ENCODE results near the gene ERMARD. TPM values are rescaled to one million over a fixed set of nuclear protein-coding genes. Genes with fewer than 3 reads are reported as not detected.

ERMARD gene
- polyA plus RNA-seq, 1 experiment, result 31.8 TPM

DNA sequence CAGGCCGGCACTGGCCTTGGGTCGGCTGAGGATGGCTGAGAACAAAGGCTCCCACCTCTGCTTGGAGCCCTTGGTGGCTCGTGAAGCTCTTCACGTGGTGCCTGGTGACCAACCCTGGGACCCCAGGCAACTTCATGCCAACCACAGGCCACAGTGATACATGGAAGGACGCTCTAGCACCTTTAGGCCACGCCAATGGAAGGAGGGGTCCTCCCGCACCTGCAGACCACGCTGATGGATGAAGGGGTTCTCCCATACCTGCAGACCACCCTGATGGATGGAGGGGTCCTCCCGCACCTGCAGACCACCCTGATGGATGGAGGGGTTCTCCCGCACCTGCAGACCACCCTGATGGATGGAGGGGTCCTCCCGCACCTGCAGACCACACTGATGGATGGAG is 62.5 kb downstream of the ERMARD start:
- TF ChIP-seq, protein P1, sequence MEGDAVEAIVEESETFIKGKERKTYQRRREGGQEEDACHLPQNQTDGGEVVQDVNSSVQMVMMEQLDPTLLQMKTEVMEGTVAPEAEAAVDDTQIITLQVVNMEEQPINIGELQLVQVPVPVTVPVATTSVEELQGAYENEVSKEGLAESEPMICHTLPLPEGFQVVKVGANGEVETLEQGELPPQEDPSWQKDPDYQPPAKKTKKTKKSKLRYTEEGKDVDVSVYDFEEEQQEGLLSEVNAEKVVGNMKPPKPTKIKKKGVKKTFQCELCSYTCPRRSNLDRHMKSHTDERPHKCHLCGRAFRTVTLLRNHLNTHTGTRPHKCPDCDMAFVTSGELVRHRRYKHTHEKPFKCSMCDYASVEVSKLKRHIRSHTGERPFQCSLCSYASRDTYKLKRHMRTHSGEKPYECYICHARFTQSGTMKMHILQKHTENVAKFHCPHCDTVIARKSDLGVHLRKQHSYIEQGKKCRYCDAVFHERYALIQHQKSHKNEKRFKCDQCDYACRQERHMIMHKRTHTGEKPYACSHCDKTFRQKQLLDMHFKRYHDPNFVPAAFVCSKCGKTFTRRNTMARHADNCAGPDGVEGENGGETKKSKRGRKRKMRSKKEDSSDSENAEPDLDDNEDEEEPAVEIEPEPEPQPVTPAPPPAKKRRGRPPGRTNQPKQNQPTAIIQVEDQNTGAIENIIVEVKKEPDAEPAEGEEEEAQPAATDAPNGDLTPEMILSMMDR (IDR thresholded peaks at IDR 0.05; ENCODE audit: insufficient read depth, low read depth, low read length), result no peak
- CTCF ChIA-PET, result no interaction called here
- no peak for DNase-seq (ENCODE audit: low read depth)
- Histone ChIP-seq H3K4me3 (ENCODE audit: low read depth, low read length) (no peak overlapping the region), H3K36me3 (ENCODE audit: control insufficient read depth, insufficient read depth, low read length) (no peaks in the 10 kb centered on the region), H3K27me3 (ENCODE audit: control insufficient read depth, insufficient read depth, low read length) (no peaks in the 10 kb centered on the region; the same call in 1 of the 2 replicates)
- POLR2A ChIA-PET, result no interaction called here

DNA sequence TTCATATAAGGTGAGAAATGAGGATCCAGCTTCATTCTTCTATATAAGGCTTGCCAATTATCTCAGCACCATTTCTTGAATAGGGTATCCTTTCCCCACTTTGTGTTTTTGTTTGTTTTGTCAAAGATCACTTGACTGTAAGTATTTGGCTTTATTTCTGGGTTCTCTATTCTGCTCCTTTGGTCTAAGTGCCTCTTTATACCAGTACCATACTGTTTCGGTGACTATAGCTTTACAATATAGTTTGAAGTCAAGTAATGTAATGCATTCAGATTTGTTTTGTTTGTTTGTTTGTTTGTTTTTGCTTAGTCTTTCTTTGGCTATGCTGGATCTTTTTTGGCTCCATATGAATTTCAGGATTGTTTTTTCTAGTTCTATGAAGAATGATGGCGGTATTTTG is 64.6 kb downstream of the ERMARD start:
- H3K27me3 ChIP-seq (ENCODE audit: control insufficient read depth, insufficient read depth, low read length), result no peaks in the 10 kb centered on the region; the same call in 1 of the 2 replicates
- ChIA-PET POLR2A (no interaction called here), CTCF (interaction anchor here (1.4 kb wide), 1 partner anchor 16 kb away, joined by 3 read pairs; no protein-coding TSS in a partner anchor)
- H3K4me3 ChIP-seq (ENCODE audit: low read depth, low read length), result no peak overlapping the region
- H3K36me3 ChIP-seq (ENCODE audit: control insufficient read depth, insufficient read depth, low read length), result no peaks in the 10 kb centered on the region
- DNase-seq (ENCODE audit: low read depth), result no peak
- TF ChIP-seq, protein P1 (IDR thresholded peaks at IDR 0.05; ENCODE audit: insufficient read depth, low read depth, low read length), result no peak

DNA sequence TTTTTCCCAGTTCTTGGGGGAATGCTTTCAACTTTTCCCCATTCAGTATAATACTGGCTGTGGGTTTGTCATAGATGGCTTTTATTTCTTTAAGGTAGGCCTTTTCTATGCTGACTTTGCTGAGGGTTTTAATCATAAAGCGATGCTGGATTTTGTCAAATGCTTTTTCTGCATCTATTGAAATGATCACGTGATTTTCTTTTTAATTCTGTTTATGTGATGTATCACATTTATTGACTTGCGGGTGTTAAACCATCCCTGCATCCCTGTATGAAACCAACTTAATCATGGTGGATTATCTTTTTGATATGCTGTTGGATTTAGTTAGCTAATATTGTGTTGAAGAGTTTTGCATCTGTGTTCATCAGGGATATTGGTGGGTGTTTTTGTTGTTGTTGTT is 65.6 kb downstream of the ERMARD start:
- DNase-seq (ENCODE audit: low read depth), result no peak
- CTCF ChIA-PET, result interaction anchor here (2.5 kb wide), 1 partner anchor 15 kb away, joined by 8 read pairs; no protein-coding TSS in a partner anchor

DNA sequence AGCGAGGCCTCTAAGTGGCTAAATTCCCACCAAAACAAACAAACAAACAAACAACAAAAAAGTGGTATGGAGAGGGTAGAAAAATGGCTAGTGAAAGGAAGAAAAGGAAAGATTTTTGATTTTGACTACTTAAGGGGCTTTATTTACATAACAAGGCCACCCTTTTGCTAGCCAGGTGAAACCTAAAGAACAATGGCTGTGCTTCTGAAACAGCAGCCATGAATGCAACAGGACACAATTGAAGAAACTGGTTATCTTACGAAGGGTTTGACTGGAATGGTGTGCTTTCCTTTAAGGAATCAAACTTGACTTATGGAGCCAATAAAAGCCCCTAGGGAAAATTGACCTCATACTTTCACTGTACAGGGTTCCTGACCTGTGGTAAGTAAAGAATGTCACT is 68.9 kb downstream of the ERMARD start:
- H3K36me3 ChIP-seq (ENCODE audit: control insufficient read depth, insufficient read depth, low read length), result no peaks in the 10 kb centered on the region
- H3K4me3 ChIP-seq (ENCODE audit: low read depth, low read length), result no peak overlapping the region
- ChIA-PET POLR2A (no interaction called here), CTCF (interaction anchor here (0.9 to 4.2 kb wide), 2 partner anchors 12 kb away, joined by 4 to 23 read pairs; no protein-coding TSS in a partner anchor)
- DNase-seq (ENCODE audit: low read depth), result no peak
- no peaks in the 10 kb centered on the region; the same call in 1 of the 2 replicates for H3K27me3 ChIP-seq (ENCODE audit: control insufficient read depth, insufficient read depth, low read length)
- TF ChIP-seq, protein P1 (IDR thresholded peaks at IDR 0.05; ENCODE audit: insufficient read depth, low read depth, low read length), result no peak

More for the DNA sequence above, 65.6 kb downstream of the ERMARD start:
- H3K27me3 ChIP-seq (ENCODE audit: control insufficient read depth, insufficient read depth, low read length), result no peaks in the 10 kb centered on the region; the same call in 1 of the 2 replicates
- TF ChIP-seq, protein P1 (IDR thresholded peaks at IDR 0.05; ENCODE audit: insufficient read depth, low read depth, low read length), result no peak
- no peaks in the 10 kb centered on the region for H3K36me3 ChIP-seq (ENCODE audit: control insufficient read depth, insufficient read depth, low read length)
- POLR2A ChIA-PET, result no interaction called here
- no peak overlapping the region for H3K4me3 ChIP-seq (ENCODE audit: low read depth, low read length)

DNA sequence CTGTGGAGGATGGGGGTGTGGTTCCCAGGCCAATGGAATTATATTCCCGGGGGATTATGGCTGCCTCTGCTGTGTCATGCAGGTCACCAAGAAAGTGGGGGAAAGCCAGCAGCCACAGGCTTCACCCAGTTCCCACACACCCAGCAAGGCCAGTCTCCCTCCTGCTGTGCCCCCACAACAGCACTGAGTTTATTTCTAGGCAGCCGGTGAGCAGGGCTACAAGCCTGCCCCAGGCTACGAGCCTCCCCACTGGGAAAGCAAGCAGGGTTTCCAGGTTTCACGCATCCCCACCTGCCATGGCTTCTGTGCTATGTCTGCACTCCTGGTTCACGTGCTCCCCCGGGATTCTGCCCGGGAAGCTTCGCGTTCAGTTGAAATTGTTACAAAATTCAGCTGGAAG is 72.6 kb downstream of the ERMARD start:
- no peaks in the 10 kb centered on the region for H3K36me3 ChIP-seq (ENCODE audit: control insufficient read depth, insufficient read depth, low read length)
- TF ChIP-seq, protein P1 (IDR thresholded peaks at IDR 0.05; ENCODE audit: insufficient read depth, low read depth, low read length), result no peak
- no peaks in the 10 kb centered on the region; the same call in 1 of the 2 replicates for H3K27me3 ChIP-seq (ENCODE audit: control insufficient read depth, insufficient read depth, low read length)
- CTCF ChIA-PET, result interaction anchor here (4.2 kb wide), 1 partner anchor 8 kb away, joined by 23 read pairs; no protein-coding TSS in a partner anchor
- H3K4me3 ChIP-seq (ENCODE audit: low read depth, low read length), result no peak overlapping the region
- DNase-seq (ENCODE audit: low read depth), result no peak
- POLR2A ChIA-PET, result no interaction called here
